SU-DHL-6 (cell line): Measurements from ENCODE around the gene CARD9.

ENCODE experiments used
- EZH2phosphoT487 ChIP-seq: fragments of 200-600 bp; sonication (generic), shearing (Covaris generic); conservative IDR thresholded peaks from 2 replicates; pipeline ENCODE4 v1.6.1; 2018; ENCODE audit warnings: mild to moderate bottlenecking, antibody characterized with exemption, low read length, moderate library complexity, mixed read lengths
- TF ChIP-seq, protein P1 (sequence below): fragments of 200-600 bp; sonication (generic); IDR thresholded peaks from one replicate; pipeline ENCODE4 v1.5.1; 2017; ENCODE audit warnings: antibody characterized with exemption, mild to moderate bottlenecking, low read length, moderate library complexity; ENCODE audit not compliant: insufficient read depth, poor library complexity, severe bottlenecking

DNA sequence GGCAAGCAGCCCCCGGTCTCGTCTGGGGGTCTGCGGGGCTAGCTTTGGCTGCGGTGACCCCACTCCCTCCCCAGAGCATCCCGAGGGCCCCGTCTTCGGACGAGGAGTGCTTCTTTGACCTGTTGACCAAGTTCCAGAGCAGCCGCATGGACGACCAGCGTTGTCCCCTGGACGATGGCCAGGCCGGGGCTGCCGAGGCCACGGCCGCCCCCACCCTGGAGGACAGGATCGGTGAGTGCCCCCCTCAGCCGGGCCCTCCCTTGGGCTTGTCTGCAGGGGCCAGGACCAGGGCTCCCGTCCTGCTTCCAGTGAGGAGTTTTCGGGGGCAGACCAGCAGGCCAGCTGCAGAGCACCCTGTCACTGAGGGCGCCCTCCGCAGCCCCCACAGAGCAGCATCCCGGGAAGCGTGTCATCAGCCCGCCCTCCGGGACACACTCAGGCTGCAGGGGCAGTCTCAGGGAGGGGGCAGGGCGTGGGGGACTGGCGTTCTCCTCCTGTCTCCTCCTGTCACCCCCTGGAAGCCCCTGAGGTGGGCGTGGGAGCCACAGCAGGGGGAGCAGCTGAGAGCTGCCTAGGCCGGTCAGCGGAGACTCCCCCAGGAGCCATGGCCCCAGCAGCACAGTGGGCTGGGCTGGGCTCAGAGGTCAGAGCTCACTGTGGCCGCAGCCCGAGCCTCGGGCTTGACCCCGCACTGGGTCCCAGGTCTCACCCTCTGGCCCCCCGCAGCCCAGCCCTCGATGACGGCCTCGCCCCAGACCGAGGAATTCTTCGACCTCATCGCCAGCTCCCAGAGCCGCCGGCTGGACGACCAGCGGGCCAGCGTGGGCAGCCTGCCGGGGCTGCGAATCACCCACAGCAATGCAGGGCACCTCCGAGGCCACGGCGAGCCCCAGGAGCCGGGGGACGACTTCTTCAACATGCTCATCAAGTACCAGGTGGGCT is 17.6 kb downstream of the CARD9 start:
- TF ChIP-seq, protein P1, sequence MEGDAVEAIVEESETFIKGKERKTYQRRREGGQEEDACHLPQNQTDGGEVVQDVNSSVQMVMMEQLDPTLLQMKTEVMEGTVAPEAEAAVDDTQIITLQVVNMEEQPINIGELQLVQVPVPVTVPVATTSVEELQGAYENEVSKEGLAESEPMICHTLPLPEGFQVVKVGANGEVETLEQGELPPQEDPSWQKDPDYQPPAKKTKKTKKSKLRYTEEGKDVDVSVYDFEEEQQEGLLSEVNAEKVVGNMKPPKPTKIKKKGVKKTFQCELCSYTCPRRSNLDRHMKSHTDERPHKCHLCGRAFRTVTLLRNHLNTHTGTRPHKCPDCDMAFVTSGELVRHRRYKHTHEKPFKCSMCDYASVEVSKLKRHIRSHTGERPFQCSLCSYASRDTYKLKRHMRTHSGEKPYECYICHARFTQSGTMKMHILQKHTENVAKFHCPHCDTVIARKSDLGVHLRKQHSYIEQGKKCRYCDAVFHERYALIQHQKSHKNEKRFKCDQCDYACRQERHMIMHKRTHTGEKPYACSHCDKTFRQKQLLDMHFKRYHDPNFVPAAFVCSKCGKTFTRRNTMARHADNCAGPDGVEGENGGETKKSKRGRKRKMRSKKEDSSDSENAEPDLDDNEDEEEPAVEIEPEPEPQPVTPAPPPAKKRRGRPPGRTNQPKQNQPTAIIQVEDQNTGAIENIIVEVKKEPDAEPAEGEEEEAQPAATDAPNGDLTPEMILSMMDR: no peak
- no peak for TF ChIP-seq EZH2phosphoT487
